Type B pancreatic cell (in vitro differentiated cells): ENCODE results near the gene ZNF93. TPM values are rescaled to one million over a fixed set of nuclear protein-coding genes. Genes with fewer than 3 reads are reported as not detected.
"Not testable (repeated sequence)": the region's sequence is repeated elsewhere in the genome, so short reads cannot be mapped to it uniquely, and the experiment has no call there.

ENCODE experiments used
- DNase-seq: peaks from one replicate; pipeline ENCODE4 v3.0.0; 2021; ENCODE audit warnings: mixed read lengths; ENCODE audit not compliant: unreplicated experiment; ENCODE audit errors: extremely low spot score
- H3K27ac Mint-ChIP-seq: 2 replicates; pipeline ENCODE4 v1.8.0; 2021; ENCODE audit warnings: mild to moderate bottlenecking, mixed read lengths
- H3K27me3 Mint-ChIP-seq: 2 replicates; pipeline ENCODE4 v1.8.0; 2021; ENCODE audit warnings: mixed read lengths
- H3K36me3 Mint-ChIP-seq: 2 replicates; pipeline ENCODE4 v1.8.0; 2021; ENCODE audit warnings: mixed read lengths
- H3K4me1 Mint-ChIP-seq: one replicate; pipeline ENCODE4 v1.8.0; 2021; ENCODE audit warnings: mixed read lengths; ENCODE audit not compliant: unreplicated experiment
- H3K4me3 Mint-ChIP-seq: 2 replicates; pipeline ENCODE4 v1.8.0; 2021; ENCODE audit warnings: mild to moderate bottlenecking, mixed read lengths
- H3K9me3 Mint-ChIP-seq: 2 replicates; pipeline ENCODE4 v1.8.0; 2021; ENCODE audit warnings: mixed read lengths
- CTCF ChIP-seq: fragments of 200-600 bp; sonication (generic); conservative IDR thresholded peaks from 2 replicates; pipeline ENCODE4 v1.5.0; 2021; ENCODE audit warnings: antibody characterized with exemption, mild to moderate bottlenecking
- total RNA-seq: library from RNA; stranded (reverse); gene quantifications from 2 replicates; pipeline ENCODE4 v1.2.1, GENCODE V29; 2021; ENCODE audit warnings: low replicate concordance

The ZNF93 gene
- total RNA-seq, 1 donor from 2014 or later = 26.3 TPM

- H3K27ac Mint-ChIP-seq = no peak overlapping the region
- H3K4me1 Mint-ChIP-seq = no peaks in the 10 kb centered on the region
- TF ChIP-seq CTCF = no peak
- no peaks in the 10 kb centered on the region for H3K27me3 Mint-ChIP-seq
- H3K36me3 Mint-ChIP-seq = no peaks in the 10 kb centered on the region
- no peak overlapping the region for H3K4me3 Mint-ChIP-seq
- no peaks in the 10 kb centered on the region for H3K9me3 Mint-ChIP-seq
- DNase-seq = no peak
Measured at GRCh38 chr19:19955208-19955607, 54.5 kb downstream of the ZNF93 start.

- no peak overlapping the region for H3K27ac Mint-ChIP-seq
Measured at GRCh38 chr19:19956434-19957075, 55.8 kb downstream of the ZNF93 start.

GRCh38 chr19:19957766-19958165, 57.0 kb downstream of the ZNF93 start:
- DNase-seq, H3K4me1 Mint-ChIP-seq: not testable (repeated sequence)

More at GRCh38 chr19:19956434-19957075, 55.8 kb downstream of the ZNF93 start:
- no peak for DNase-seq
- Mint-ChIP-seq H3K9me3 (no peaks in the 10 kb centered on the region), H3K36me3 (no peaks in the 10 kb centered on the region), H3K4me3 (no peak overlapping the region), H3K4me1 (no peaks in the 10 kb centered on the region), H3K27me3 (no peaks in the 10 kb centered on the region)
- TF ChIP-seq CTCF = no peak

GRCh38 chr19:19959151-19959799, 58.5 kb downstream of the ZNF93 start:
- peak; percentile 80 for DNase-seq
- H3K36me3 Mint-ChIP-seq, H3K27me3 Mint-ChIP-seq, H3K4me3 Mint-ChIP-seq, H3K4me1 Mint-ChIP-seq, H3K27ac Mint-ChIP-seq, H3K9me3 Mint-ChIP-seq: not testable (repeated sequence)
- peak; percentile 84 for TF ChIP-seq CTCF

More at GRCh38 chr19:19957766-19958165, 57.0 kb downstream of the ZNF93 start:
- not testable (repeated sequence) for H3K27me3 Mint-ChIP-seq, H3K4me3 Mint-ChIP-seq, H3K27ac Mint-ChIP-seq, H3K36me3 Mint-ChIP-seq, H3K9me3 Mint-ChIP-seq

- H3K4me1 Mint-ChIP-seq = no peaks in the 10 kb centered on the region
- no peaks in the 10 kb centered on the region for H3K36me3 Mint-ChIP-seq
- DNase-seq = no peak
- no peaks in the 10 kb centered on the region for H3K27me3 Mint-ChIP-seq
- no peak overlapping the region for H3K4me3 Mint-ChIP-seq
- H3K27ac Mint-ChIP-seq = no peak overlapping the region
- no peak for TF ChIP-seq CTCF
- peaks cover 8% of the 10 kb centered on the region for H3K9me3 Mint-ChIP-seq
Measured at GRCh38 chr19:19964416-19964815, 63.7 kb downstream of the ZNF93 start.

- not testable (repeated sequence) for H3K27me3 Mint-ChIP-seq, H3K9me3 Mint-ChIP-seq
Measured at GRCh38 chr19:19966126-19966525, 65.4 kb downstream of the ZNF93 start.

More at GRCh38 chr19:19966126-19966525, 65.4 kb downstream of the ZNF93 start:
- DNase-seq, H3K27ac Mint-ChIP-seq, H3K4me3 Mint-ChIP-seq, H3K36me3 Mint-ChIP-seq, H3K4me1 Mint-ChIP-seq: not testable (repeated sequence)
